Stimulated activated naive CD4-positive, alpha-beta T cell treated with Interleukin-2 at 50 U/mL for 16 hours (primary cell): ENCODE results near the gene VWF.
"Not testable (repeated sequence)": the region's sequence is repeated elsewhere in the genome, so short reads cannot be mapped to it uniquely, and the experiment has no call there.

Source experiments
- DNase-seq: peaks from one replicate; lab custom pipeline; 2025; lab: John Stamatoyannopoulos, UW

The VWF gene

GRCh38 chr12:6032726-6033125 lies 91.7 kb downstream of the VWF start:
- no peak for DNase-seq

- DNase-seq, result no peak
These were observed 93.5 kb downstream of the VWF start for GRCh38 chr12:6031001-6031400.

DNA sequence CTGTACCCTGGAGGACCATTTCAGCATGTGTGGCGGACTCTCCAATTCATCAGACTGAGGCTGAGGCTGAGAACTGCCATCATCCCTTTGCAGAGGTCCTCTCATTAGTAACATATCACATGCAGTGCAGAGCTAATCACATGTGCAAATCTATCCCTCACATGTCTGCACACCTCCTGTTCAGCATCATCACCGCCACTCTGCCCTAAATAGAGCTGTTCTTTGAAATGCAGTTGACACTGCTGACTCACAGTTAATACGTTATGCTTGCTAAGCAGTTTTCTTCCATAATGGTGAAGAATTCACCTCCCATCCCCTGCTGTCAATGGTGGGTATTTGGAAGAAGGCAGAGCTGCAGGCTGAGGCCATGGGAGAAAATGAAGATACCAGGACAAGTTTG lies 94.4 kb downstream of the VWF start:
- no peak for DNase-seq

GRCh38 chr12:6029401-6029800 lies 95.1 kb downstream of the VWF start:
- DNase-seq, result no peak

GRCh38 chr12:6026998-6027397 lies 97.5 kb downstream of the VWF start:
- no peak for DNase-seq

DNA sequence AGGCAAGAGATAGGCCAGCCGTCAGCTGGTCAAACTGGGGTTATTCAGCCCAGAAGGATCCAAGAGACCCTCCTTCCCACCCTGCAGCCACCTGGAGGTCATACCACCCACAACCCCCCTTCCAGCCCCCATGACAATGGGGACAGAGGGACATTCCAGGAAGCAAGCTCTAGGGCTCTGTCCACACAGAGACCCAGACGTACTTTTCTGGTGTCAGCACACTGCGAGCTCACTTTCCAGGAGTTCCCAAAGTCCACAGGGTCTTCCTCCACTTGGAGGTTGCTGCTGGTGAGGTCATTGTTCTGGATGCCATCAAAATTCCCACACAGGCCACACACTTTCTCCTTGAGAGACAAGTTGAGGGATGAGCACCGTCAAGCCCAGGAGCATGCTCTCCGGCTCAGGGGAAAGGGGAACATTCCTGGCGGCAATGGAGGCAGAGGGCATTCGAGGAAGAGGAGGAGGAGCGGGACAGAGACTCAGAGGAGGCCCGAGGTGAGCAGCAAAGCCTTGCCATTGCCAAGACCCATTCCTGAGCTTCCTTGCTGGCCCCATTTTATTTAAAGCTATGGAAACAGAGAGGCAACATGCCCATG lies 98.7 kb downstream of the VWF start:
- not testable (repeated sequence) for DNase-seq

DNA sequence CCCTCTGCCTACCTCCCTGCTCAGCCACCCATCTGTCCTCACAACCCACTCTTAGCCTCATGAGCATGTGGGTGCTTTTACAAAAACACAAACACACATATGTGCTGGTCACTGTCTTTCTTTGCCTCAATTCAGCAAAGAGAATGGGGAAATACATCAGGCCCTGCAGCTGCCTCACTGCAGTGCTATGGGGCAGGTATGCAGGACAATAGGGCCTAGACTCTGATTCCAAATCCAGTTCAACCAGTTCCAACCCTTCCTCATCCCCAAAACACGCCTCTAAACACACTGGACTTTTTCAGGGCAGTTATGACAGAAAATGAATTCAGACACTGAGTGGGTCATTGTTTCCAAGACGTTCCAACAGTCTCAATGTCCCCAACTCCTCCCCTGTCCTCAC lies 100.4 kb downstream of the VWF start:
- DNase-seq, result not testable (repeated sequence)

- DNase-seq, result no peak
These were observed 103.5 kb downstream of the VWF start for GRCh38 chr12:6020930-6021329.

- DNase-seq, result not testable (repeated sequence)
These were observed 104.0 kb downstream of the VWF start for GRCh38 chr12:6020511-6020910.

DNA sequence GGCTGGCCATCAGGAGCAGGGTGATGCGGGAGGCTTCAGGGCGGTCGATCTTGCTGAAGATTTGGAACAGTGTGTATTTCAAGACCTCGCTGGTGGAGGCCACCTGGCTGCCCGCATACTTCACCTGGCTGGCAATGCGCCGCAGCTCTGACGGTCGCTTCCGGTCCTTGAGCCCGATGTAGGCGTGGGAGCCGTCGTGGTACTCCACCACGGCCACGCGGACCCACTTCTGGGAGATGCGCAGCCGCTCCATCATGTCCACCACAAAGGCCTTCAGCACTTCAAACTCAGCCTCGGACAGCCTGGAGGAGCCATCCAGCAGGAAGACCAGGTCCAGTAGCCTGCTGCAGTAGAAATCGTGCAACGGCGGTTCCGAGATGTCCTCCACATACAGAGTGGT lies 105.2 kb downstream of the VWF start:
- DNase-seq, result not testable (repeated sequence)

GRCh38 chr12:6018265-6018664 lies 106.2 kb downstream of the VWF start:
- DNase-seq, result no peak

GRCh38 chr12:6016756-6017155 lies 107.7 kb downstream of the VWF start:
- no peak for DNase-seq

DNA sequence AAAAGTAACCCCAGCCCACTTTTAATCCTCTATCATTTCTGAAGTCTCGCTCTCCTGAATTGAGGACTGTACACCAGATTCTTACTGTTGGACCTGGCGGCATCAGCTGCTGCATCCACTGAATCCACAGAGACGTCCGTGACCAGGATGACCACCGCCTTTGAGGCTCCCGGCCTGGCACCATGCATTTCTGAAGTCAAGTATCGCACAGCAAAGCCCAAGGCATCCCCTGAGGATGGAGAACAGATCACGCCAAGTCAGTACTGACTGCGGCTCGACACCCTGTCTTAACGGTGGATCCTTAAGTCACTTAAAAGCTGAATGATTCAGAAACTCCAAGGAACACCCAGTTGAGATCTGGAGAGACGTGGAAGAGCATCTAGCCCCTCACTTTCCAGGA lies 108.5 kb downstream of the VWF start:
- not testable (repeated sequence) for DNase-seq

DNA sequence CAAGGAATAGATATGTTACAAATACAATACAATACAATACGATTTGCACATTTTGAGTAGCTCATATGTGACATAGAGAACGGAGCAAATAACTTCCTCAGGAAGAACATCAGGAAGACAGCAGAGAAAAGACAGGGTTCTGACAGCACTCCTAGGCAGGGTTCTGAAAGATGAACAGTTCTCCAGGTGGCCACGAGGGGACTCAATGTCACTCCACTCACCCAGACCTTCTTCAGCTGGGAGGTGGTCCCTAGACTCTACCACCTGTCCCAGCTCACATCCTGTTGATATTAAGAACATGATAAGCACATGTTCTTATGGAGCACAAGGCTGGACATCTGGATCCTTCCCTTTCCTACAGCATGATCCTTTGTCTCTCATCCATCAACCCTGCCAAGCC lies 109.2 kb downstream of the VWF start:
- DNase-seq, result not testable (repeated sequence)

GRCh38 chr12:6010631-6011350 lies 113.7 kb downstream of the VWF start:
- not testable (repeated sequence) for DNase-seq

DNA sequence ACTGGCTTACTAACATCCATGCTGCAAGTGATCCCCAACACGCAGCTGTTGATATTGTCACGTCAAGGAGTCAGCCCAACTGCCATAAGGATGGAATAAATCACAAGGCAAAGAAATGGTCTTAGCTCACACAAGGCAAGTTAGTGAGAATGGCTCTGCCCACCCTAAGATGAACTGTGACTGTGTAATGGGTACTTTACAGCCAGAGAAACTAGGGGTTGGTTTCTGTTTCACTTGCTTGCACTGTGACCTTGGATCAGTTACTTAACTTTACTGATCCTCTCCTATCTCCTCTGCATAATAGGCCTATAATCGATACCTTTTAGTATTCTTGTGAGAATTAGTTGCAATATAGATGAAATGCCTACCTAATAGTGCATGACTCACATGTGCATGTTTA lies 127.2 kb downstream of the VWF start:
- DNase-seq, result no peak

DNA sequence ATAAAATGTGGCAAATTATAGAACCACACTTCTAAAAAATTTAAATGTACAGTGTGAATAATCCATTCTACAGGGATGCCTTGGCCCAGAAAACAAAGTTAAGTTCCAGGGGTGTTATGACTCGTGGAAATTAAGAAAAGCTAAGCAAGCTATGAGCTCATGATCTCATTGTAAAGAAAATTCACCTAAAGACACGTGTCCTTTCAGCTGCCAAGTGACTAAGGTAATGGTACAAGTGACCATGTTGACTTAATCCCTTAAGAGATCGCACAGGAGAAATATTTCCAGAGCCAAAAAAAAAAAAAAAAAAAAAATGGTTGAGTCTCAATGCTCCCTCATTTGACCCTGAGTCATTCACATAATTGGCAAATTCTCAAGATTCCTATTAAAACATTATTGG lies 128.0 kb downstream of the VWF start:
- no peak for DNase-seq

- DNase-seq, result no peak
These were observed 134.8 kb downstream of the VWF start for GRCh38 chr12:5989621-5990020.

DNA sequence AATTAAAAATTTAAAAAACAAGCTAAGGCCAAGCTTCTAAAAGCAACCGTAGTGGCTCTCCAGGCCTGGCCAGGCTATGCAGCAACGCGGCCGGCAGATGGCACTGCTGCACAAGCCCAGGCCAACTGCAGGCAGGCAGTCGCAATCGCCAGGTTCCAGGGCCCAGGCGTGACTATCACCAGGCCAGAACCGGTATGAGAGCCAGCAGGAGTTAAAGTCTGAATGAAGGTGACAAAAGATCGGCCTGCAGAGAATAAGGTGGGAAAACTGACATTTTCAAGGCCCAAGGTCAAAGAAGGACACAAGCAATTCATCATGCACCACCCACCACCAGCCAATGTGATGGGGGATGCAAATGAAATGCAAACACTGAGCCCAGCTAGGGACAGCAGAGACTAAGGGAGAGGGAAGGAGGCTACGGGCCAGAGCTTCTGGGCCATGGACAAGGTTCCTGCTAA lies 135.8 kb downstream of the VWF start:
- DNase-seq, result peak; percentile 51

- DNase-seq, result no peak
These were observed 136.4 kb downstream of the VWF start for GRCh38 chr12:5988088-5988487.

GRCh38 chr12:5987573-5987972 lies 136.9 kb downstream of the VWF start:
- no peak for DNase-seq

GRCh38 chr12:5985471-5985870 lies 139.0 kb downstream of the VWF start:
- no peak for DNase-seq

DNA sequence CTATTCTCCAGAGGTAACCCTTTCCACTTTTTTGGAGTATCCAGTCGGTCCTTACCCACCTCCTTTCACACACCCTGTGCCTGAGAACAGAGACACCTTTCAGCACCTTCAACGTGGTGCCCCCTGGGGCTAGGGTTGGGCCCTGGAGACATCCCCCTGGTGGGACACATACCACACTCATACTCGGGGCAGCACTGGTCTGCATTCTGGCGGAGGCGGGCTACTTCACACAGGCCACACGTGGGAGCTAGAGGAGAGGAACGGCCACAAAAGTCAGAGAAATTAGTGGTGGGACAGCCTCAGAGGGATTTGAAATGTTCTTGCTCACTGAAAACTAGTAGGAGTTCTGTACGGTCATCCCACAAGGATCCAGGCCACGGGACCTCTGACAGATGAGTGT lies 139.6 kb downstream of the VWF start:
- no peak for DNase-seq

DNA sequence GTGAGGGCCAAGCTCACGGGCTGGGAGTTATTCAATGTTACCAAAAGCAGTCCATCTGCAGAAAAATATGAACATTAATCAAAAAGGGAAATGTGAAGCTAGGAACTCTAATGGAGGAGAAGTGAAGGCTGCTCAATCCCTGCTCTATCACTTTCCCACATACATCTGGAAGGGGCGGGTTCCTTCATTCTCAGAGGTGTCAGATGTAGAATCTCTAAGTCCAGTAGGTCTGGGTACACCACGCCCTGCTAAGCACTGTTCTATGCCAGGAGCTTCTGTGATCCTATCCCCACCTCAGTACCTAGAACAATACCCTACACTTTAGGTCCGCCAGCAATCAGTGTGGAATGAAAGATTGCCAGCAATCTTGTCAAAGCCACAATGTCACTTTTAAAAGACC lies 142.4 kb downstream of the VWF start:
- DNase-seq, result no peak
